ENCODE measurements around the gene KERA. TPM values are rescaled to one million over a fixed set of nuclear protein-coding genes. Genes with fewer than 3 reads are reported as not detected.
"Not testable (repeated sequence)": the region's sequence is repeated elsewhere in the genome, so short reads cannot be mapped to it uniquely, and the experiment has no call there.

Gene KERA
- total RNA-seq, 4 donors from 2014 or later = not detected

DNA sequence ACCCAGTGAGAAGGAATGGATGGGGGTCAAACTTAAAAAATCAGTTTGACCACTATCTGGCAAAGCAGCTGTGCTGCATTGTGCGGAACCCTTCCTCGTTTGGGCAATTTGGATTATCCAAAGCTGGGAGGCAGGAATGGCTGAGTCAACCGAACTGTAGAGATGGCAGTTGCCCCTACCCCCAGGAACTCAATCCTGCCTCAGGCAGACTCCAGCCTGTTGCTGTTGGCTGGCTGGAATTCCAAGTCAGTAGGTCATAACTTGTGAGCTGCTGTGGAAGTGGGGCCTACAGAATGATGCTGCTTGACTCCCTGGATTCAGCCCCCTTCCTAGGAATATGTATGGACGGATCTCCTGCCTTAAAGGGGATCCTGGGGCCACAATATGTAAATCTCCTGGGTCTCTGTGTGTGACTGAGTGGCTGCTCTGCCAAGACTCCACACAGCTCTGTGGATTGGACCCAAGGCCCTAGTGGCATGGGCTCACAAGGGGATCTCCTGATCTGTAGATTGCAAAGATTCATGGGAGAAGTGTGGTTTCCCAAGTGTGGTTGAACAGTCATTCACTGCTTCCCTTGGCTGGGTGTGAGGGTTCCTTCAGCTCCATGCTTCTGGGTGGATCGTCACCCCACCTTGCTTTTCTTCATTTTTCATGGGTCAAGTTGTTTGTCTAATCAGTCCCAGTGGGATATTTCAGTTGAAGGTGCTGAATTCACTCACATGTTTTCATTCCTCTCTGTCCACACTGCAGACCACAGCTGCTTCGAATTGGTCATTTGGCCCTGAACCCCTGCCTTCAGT, 34.3 kb upstream of the KERA start:
- intact Hi-C loops (cut with DNase I) = no loop called here
- no peak overlapping the region for H3K27ac ChIP-seq (replicated peaks in 1 of 4)
- DNase-seq (ENCODE audit: extremely low spot score) = no peak
- no peak overlapping the region for H3K4me3 ChIP-seq
- no peaks in the 10 kb centered on the region for H3K27me3 ChIP-seq
- no peak for TF ChIP-seq POLR2A (IDR thresholded peaks at IDR 0.05; ENCODE audit: low read depth)
- no peak for TF ChIP-seq POLR2AphosphoS5 (IDR thresholded peaks at IDR 0.05)
- TF ChIP-seq, protein P1, sequence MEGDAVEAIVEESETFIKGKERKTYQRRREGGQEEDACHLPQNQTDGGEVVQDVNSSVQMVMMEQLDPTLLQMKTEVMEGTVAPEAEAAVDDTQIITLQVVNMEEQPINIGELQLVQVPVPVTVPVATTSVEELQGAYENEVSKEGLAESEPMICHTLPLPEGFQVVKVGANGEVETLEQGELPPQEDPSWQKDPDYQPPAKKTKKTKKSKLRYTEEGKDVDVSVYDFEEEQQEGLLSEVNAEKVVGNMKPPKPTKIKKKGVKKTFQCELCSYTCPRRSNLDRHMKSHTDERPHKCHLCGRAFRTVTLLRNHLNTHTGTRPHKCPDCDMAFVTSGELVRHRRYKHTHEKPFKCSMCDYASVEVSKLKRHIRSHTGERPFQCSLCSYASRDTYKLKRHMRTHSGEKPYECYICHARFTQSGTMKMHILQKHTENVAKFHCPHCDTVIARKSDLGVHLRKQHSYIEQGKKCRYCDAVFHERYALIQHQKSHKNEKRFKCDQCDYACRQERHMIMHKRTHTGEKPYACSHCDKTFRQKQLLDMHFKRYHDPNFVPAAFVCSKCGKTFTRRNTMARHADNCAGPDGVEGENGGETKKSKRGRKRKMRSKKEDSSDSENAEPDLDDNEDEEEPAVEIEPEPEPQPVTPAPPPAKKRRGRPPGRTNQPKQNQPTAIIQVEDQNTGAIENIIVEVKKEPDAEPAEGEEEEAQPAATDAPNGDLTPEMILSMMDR (IDR thresholded peaks at IDR 0.05) = no peak
- TF ChIP-seq EP300 (IDR thresholded peaks at IDR 0.05) = no peak
- H3K4me1 ChIP-seq = no peaks in the 10 kb centered on the region
- no peaks in the 10 kb centered on the region for H3K36me3 ChIP-seq
- WGBS = 74% methylated on average over 5 of the region's 6 CpGs
- peaks cover 0 to 30% (median 19%) of the 10 kb centered on the region in 4 donors for H3K9me3 ChIP-seq

DNA sequence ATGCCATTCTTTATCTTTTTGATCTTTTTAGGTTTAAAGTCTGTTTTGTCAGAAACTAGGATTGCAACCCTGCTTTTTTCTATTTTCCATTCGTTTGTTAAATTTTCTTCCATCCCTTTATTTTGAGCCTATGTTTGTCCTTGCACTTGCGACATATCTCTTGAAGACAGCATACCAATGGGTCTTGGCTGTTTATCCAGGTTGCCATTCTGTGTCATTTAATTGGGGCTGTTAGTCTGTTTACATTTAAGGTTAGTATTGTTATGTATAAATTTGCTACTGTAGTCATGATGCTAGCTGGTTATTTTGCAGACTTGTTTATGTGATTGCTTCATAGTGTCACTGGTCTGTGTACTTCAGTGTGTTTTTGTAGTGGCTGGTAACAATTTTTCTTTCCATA, 32.1 kb upstream of the KERA start:
- intact Hi-C loops (cut with DNase I); H3K27ac ChIP-seq (replicated peaks in 1 of 4); DNase-seq (ENCODE audit: extremely low spot score); H3K4me3 ChIP-seq; H3K4me1 ChIP-seq; H3K27me3 ChIP-seq; H3K36me3 ChIP-seq: not testable (repeated sequence)
- 89% methylated on average over 2 of the region's 2 CpGs for WGBS
- peaks cover 0 to 30% (median 19%) of the 10 kb centered on the region in 4 donors for H3K9me3 ChIP-seq

DNA sequence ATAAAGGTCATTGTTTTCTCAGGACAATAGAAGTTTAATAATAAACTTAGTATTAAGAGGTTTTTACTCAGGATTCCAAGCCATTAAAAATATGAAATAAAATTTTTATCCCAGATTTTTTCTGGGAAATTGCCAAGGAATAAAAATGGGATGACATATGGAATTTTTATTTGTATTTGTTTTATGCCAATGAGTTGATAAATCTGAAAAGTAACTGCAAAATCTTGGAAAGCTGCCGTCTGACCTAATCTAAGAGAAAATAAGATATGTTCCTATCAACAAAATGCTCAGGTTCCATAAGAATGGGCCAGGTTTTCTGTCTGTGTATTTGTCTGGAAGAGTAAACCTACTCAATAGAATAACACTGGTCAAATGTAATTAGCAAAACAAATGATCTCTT, 22.2 kb upstream of the KERA start:
- intact Hi-C loops (cut with DNase I) = no loop called here
- Histone ChIP-seq H3K9me3 (no peaks in the 10 kb centered on the region), H3K27me3 (no peaks in the 10 kb centered on the region), H3K36me3 (no peaks in the 10 kb centered on the region), H3K4me3 (no peak overlapping the region), H3K4me1 (no peaks in the 10 kb centered on the region), H3K27ac (replicated peaks in 1 of 4) (no peak overlapping the region)
- WGBS = 96% methylated on average over 1 of the region's 1 CpG
- TF ChIP-seq POLR2A (IDR thresholded peaks at IDR 0.05; ENCODE audit: low read depth) = no peak
- TF ChIP-seq, protein P1 (IDR thresholded peaks at IDR 0.05) = no peak
- no peak for TF ChIP-seq EP300 (IDR thresholded peaks at IDR 0.05)
- no peak for TF ChIP-seq POLR2AphosphoS5 (IDR thresholded peaks at IDR 0.05)
- no peak for DNase-seq (ENCODE audit: extremely low spot score)

GRCh38 chr12:91078501-91078900, 20.7 kb upstream of the KERA start:
- DNase-seq (ENCODE audit: extremely low spot score) = no peak

DNA sequence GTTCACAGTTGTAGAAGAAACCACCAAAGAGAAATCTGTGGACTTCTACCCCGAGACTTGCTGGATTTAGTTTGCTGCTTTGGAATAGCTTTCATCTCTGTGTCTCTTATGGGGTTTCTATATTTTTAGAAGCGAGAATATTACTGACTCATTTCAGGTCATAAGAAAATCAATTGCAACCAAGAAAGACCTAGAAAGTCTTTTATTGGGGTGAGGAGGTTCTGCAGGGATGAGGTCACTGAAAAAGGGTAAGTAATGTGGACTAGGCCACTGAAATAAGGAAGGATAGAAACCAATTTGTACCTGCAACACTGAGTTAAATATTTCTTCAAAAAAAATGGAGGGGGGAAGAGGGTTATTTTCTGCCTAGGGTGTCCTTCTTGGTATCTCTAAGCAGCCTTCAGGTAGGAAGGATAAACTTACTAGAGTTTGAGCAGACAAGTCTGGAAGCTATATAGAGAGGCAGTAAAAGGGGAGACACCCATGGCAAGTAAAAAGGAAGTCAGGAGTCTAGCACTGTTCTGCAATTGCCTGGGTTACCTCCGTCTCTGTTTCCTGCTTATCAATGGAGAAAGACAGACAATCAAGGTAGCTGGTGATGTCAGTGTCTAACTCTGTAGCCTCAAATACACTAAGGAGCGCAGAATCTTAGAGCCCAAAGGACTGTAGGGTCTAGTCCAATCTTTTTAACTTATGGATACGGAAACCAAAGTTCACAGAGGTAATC, 19.6 kb upstream of the KERA start:
- Histone ChIP-seq H3K27me3 (no peaks in the 10 kb centered on the region), H3K4me1 (no peaks in the 10 kb centered on the region), H3K36me3 (no peaks in the 10 kb centered on the region), H3K4me3 (no peak overlapping the region), H3K9me3 (no peaks in the 10 kb centered on the region), H3K27ac (replicated peaks in 1 of 4) (no peak overlapping the region)
- intact Hi-C loops (cut with DNase I) = no loop called here
- 85% methylated on average over 5 of the region's 5 CpGs for WGBS
- no peak for TF ChIP-seq POLR2AphosphoS5 (IDR thresholded peaks at IDR 0.05)
- no peak for TF ChIP-seq EP300 (IDR thresholded peaks at IDR 0.05)
- TF ChIP-seq, protein P1 (IDR thresholded peaks at IDR 0.05) = no peak
- TF ChIP-seq POLR2A (IDR thresholded peaks at IDR 0.05; ENCODE audit: low read depth) = no peak
- no peak for DNase-seq (ENCODE audit: extremely low spot score)

More at GRCh38 chr12:91078501-91078900, 20.7 kb upstream of the KERA start:
- no peak overlapping the region for H3K4me3 ChIP-seq
- no peaks in the 10 kb centered on the region for H3K27me3 ChIP-seq
- H3K36me3 ChIP-seq = no peaks in the 10 kb centered on the region
- WGBS = 69% methylated on average over 1 of the region's 1 CpG
- intact Hi-C loops (cut with DNase I) = no loop called here
- TF ChIP-seq, protein P1 (IDR thresholded peaks at IDR 0.05) = no peak
- TF ChIP-seq EP300 (IDR thresholded peaks at IDR 0.05) = no peak
- TF ChIP-seq POLR2AphosphoS5 (IDR thresholded peaks at IDR 0.05) = no peak
- no peak for TF ChIP-seq POLR2A (IDR thresholded peaks at IDR 0.05; ENCODE audit: low read depth)
- no peaks in the 10 kb centered on the region for H3K4me1 ChIP-seq
- H3K27ac ChIP-seq (replicated peaks in 1 of 4) = no peak overlapping the region
- no peaks in the 10 kb centered on the region for H3K9me3 ChIP-seq

Measured in esophagus muscularis mucosa (tissue), 4 donors.